GM12878 (cell line): ENCODE measurements around the gene PCP4L1. TPM values are rescaled to one million over a fixed set of nuclear protein-coding genes. Genes with fewer than 3 reads are reported as not detected.

ENCODE experiments used
- ATAC-seq: fragments of 200-7000 bp; cut with Tn5 transposase; 3 replicates; pipeline ENCODE4 v1.9.1; 2020; ENCODE audit warnings: mild to moderate bottlenecking, moderate library complexity
- BruUV-seq: library from RNA; stranded (reverse); fragments of 400-500 nt; replicated peaks from 2 replicates; lab custom pipeline; 2021; lab: Mats Ljungman, UMichigan
- CTCF ChIA-PET: fragments of 300-600 bp; sonication (Branson Sonifier 250); formaldehyde crosslinking; extraction: SDS; loops from one replicate; lab custom pipeline; 2021; ENCODE audit warnings: inconsistent platforms; lab: Yijun Ruan, JAX
- POLR2A ChIA-PET: fragments of 350-600 bp; formaldehyde crosslinking; extraction: SDS; loops from one replicate; lab custom pipeline; 2021; ENCODE audit warnings: inconsistent platforms; lab: Charles Lee
- RAD21 ChIA-PET: fragments of 300-600 bp; sonication (Branson Sonifier 250); formaldehyde crosslinking; loops from one replicate; lab custom pipeline; 2023; ENCODE audit warnings: antibody characterized with exemption; ENCODE audit not compliant: unreplicated experiment; lab: Charles Lee
- SMC1A ChIA-PET: fragments of 300-600 bp; sonication (Branson Sonifier 250); formaldehyde crosslinking; loops from one replicate; lab custom pipeline; 2023; ENCODE audit not compliant: unreplicated experiment, uncharacterized antibody; lab: Charles Lee
- DNase-seq: peaks from one replicate; pipeline ENCODE4 v3.0.0-alpha.2; 2011; ENCODE audit warnings: low read depth, low spot score
- FAIRE-seq: peaks from 3 replicates; lab custom pipeline; 2011; peaks lifted over from hg19 to GRCh38; lab: Jason Lieb, UNC
- H2AFZ ChIP-seq: 2 replicates; pipeline ENCODE4 v1.6.0; 2011; ENCODE audit warnings: low read depth, low read length, control low read depth; ENCODE audit not compliant: control insufficient read depth
- H3K27ac ChIP-seq: 2 replicates; pipeline ENCODE4 v1.5.1; 2011; ENCODE audit warnings: control low read depth; ENCODE audit not compliant: control insufficient read depth, insufficient read depth
- H3K27me3 ChIP-seq, 2 experiments: replicated peaks in 1 of 2; 2 replicates each; pipeline versions ENCODE4 v1.6.0 to v1.6.1; 2011; ENCODE audit warnings: low read length in 1 of 2; ENCODE audit not compliant: control insufficient read depth in 2 of 2, insufficient read depth in 2 of 2
- H3K36me3 ChIP-seq, 2 experiments: 2 replicates each; pipeline ENCODE4 v1.5.1; 2011; ENCODE audit warnings: low read length in 1 of 2; ENCODE audit not compliant: control insufficient read depth in 2 of 2, insufficient read depth in 2 of 2
- H3K4me1 ChIP-seq: 2 replicates; pipeline ENCODE4 v1.6.1; 2011; ENCODE audit warnings: mild to moderate bottlenecking, low read length, moderate library complexity, mixed read lengths; ENCODE audit not compliant: control insufficient read depth, insufficient read depth
- H3K4me2 ChIP-seq: 2 replicates; pipeline ENCODE4 v1.6.0; 2011; ENCODE audit warnings: control low read depth; ENCODE audit not compliant: control insufficient read depth, insufficient read depth
- H3K4me3 ChIP-seq: fragments of 200-600 bp; sonication (generic); 2 replicates; pipeline ENCODE4 v1.5.1; 2016
- H3K79me2 ChIP-seq: 2 replicates; pipeline ENCODE4 v1.6.0; 2011; ENCODE audit warnings: low read length; ENCODE audit not compliant: control insufficient read depth, insufficient read depth
- H3K9ac ChIP-seq: 2 replicates; pipeline ENCODE4 v1.8.0; 2011; ENCODE audit warnings: low read length, control low read depth, mixed read lengths; ENCODE audit not compliant: control insufficient read depth, insufficient read depth
- H3K9me3 ChIP-seq: replicated peaks from 3 replicates; pipeline ENCODE4 v1.5.1; 2011; ENCODE audit warnings: mild to moderate bottlenecking, low read length; ENCODE audit not compliant: control insufficient read depth, insufficient read depth
- H4K20me1 ChIP-seq: 2 replicates; pipeline ENCODE4 v1.6.0; 2011; ENCODE audit not compliant: control insufficient read depth, insufficient read depth
- ASH2L ChIP-seq: fragments of 300-600, 200-600 bp; sonication (generic); IDR thresholded peaks from 2 replicates; pipeline ENCODE4 v1.6.1; 2017; ENCODE audit warnings: low read depth, mild to moderate bottlenecking, borderline replicate concordance
- BCLAF1 ChIP-seq: fragments of 450-650 bp; IDR thresholded peaks from 2 replicates; pipeline ENCODE4 v1.6.1; 2017; ENCODE audit warnings: antibody characterized with exemption, mild to moderate bottlenecking, moderate library complexity
- ESRRA ChIP-seq: IDR thresholded peaks from 2 replicates; pipeline ENCODE4 v1.6.1; 2012; ENCODE audit warnings: mild to moderate bottlenecking, low read length, improper control_type of control experiment
- FOXK2 ChIP-seq: fragments of 450-650 bp; IDR thresholded peaks from 2 replicates; pipeline ENCODE4 v1.6.1; 2017; ENCODE audit warnings: mild to moderate bottlenecking, moderate library complexity
- IRF3 ChIP-seq: fragments of 450-650 bp; IDR thresholded peaks from 2 replicates; pipeline ENCODE4 v1.6.1; 2014; ENCODE audit warnings: mild to moderate bottlenecking
- NFYA ChIP-seq: IDR thresholded peaks from 2 replicates; pipeline ENCODE4 v1.6.1; 2011; ENCODE audit warnings: low read depth, mild to moderate bottlenecking, low read length, improper control_type of control experiment, borderline replicate concordance
- RELA ChIP-seq: fragments of 450-650 bp; IDR thresholded peaks from 2 replicates; pipeline ENCODE4 v1.8.0; 2014; ENCODE audit warnings: borderline replicate concordance; ENCODE audit not compliant: partially characterized antibody
- WGBS: methylation state at CpG from one replicate; pipeline ENCODE4 v1.1.6; 2016; ENCODE audit warnings: low lambda C conversion rate; ENCODE audit not compliant: insufficient replicate concordance, insufficient coverage; ENCODE audit errors: missing lambda C conversion rate; 5-methylcytosine and 5-hydroxymethylcytosine counted together
- in situ Hi-C: fragments of 300-500 bp; cut with MboI; formaldehyde crosslinking; loops from 9 replicates; pipeline ENCODE4 v1.14.3; 2018; ENCODE audit warnings: mixed read lengths
- intact Hi-C: fragments of 100-400 bp; cut with micrococcal nuclease; formaldehyde crosslinking; loops from one replicate; pipeline ENCODE4 v1.14.2; 2022; ENCODE audit not compliant: unreplicated experiment
- polyA plus RNA-seq, 11 experiments: library from polyadenylated mRNA; depleted of rRNA in 4 of 11; unstranded in 6 of 11; stranded (reverse) in 5 of 11; fragments of >200 nt; fragmentation: Nextera tagmentation in 4 of 11; fragmentation: Illumina TruSeq in 1 of 11; extraction: Ambion mirVana in 4 of 11; extraction: Trizol in 1 of 11; gene quantifications; 1 replicate in 1 of 11; 2 replicates in 10 of 11; pipeline versions ENCODE4 v1.2.1 to v1.2.3, GENCODE V29; 2011 to 2016; ENCODE audit warnings: inconsistent platforms in 2 of 11, missing spikeins in 2 of 11, low read depth in 1 of 11
- total RNA-seq, 4 experiments: library from RNA; depleted of rRNA in 3 of 4; stranded (reverse); fragments of >200 nt in 3 of 4; fragmentation: Illumina TruSeq in 1 of 4; extraction: Trizol in 1 of 4; gene quantifications; 2 replicates each; pipeline versions ENCODE4 v1.2.1 to v1.2.3, GENCODE V29; 2013 to 2021
- TF ChIP-seq, protein P1 (sequence below): IDR thresholded peaks from 2 replicates; pipeline ENCODE4 v1.6.1; 2011; ENCODE audit warnings: borderline replicate concordance, low read depth, mild to moderate bottlenecking, moderate library complexity, low read length; ENCODE audit not compliant: insufficient read depth, poor library complexity, severe bottlenecking
- TF ChIP-seq, protein P2 (sequence below): fragments of 450-650 bp; formaldehyde crosslinking; IDR thresholded peaks from 2 replicates; pipeline ENCODE4 v1.5.0; 2022; ENCODE audit warnings: mild to moderate bottlenecking, missing genetic modification characterization

The PCP4L1 gene
- total and polyA plus RNA-seq, 10 of the 15 experiments (the other 5 are each of a cell fraction or from before 2014, with no cell fraction given) = 1.0 to 5.2 (median 2.8) TPM

DNA sequence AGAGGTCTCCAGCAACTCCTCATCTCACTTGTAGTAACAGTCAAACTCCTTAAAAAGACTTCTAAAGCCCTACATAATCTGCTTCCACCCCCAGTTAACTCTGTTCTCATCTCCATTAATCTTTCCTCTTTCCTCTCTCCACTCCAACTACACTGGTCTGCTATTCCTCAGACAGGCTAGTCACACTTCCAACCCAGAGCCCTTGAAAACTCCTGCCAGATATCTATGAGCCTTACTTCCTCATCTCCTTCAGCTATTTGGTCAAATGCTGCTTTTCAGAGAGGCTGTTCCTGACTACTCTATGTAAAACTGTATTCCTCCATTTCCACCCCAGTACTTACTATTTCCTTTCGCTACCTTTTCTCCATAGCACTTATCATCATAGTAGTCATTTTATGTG, 24.4 kb downstream of the PCP4L1 start (continued):
- TF ChIP-seq, protein P1, sequence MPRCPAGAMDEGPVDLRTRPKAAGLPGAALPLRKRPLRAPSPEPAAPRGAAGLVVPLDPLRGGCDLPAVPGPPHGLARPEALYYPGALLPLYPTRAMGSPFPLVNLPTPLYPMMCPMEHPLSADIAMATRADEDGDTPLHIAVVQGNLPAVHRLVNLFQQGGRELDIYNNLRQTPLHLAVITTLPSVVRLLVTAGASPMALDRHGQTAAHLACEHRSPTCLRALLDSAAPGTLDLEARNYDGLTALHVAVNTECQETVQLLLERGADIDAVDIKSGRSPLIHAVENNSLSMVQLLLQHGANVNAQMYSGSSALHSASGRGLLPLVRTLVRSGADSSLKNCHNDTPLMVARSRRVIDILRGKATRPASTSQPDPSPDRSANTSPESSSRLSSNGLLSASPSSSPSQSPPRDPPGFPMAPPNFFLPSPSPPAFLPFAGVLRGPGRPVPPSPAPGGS = no peak
- no peak for TF ChIP-seq NFYA

GRCh38 chr1:161285113-161285512, 26.6 kb downstream of the PCP4L1 start:
- SMC1A ChIA-PET = interaction anchor here (0.6 to 1.5 kb wide), 5 partner anchors 10 to 65 kb away, joined by 3 to 4 read pairs (median 4); partner anchors contain the start of gene TOMM40L
- no peak overlapping the region for H3K4me2 ChIP-seq
- H3K36me3 ChIP-seq = no peaks in the 10 kb centered on the region
- ATAC-seq = no peak
- no peak overlapping the region for H3K27ac ChIP-seq
- no peaks in the 10 kb centered on the region for H3K4me1 ChIP-seq
- intact Hi-C loops = no loop called here
- DNase-seq = no peak
- CTCF ChIA-PET = interaction anchor here (0.6 to 1.3 kb wide), 3 partner anchors 19 to 238 kb away, joined by 3 to 5 read pairs (median 3); no protein-coding TSS in a partner anchor
- H3K27me3 ChIP-seq = peaks cover 0 to 3% of the 10 kb centered on the region in 2 experiments; a peak in 1 of 4 replicates
- no peak for FAIRE-seq
- RAD21 ChIA-PET = no interaction called here
- no TSS peak for BruUV-seq
- H3K4me3 ChIP-seq = no peak overlapping the region
- H4K20me1 ChIP-seq = no peaks in the 10 kb centered on the region
- in situ Hi-C loops = no loop called here
- WGBS = 68% methylated on average over 2 of the region's 2 CpGs
- no peak overlapping the region for H2AFZ ChIP-seq
- no peak overlapping the region for H3K9ac ChIP-seq
- no peaks in the 10 kb centered on the region for H3K79me2 ChIP-seq
- H3K9me3 ChIP-seq = no peaks in the 10 kb centered on the region
- POLR2A ChIA-PET = interaction anchor here (0.6 kb wide), 1 partner anchor 55 kb away, joined by 3 read pairs; no protein-coding TSS in a partner anchor
- TF ChIP-seq ASH2L (no peak), RELA (no peak), IRF3 (no peak), FOXK2 (no peak), BCLAF1 (no peak), ESRRA (no peak)
- TF ChIP-seq, protein P2, sequence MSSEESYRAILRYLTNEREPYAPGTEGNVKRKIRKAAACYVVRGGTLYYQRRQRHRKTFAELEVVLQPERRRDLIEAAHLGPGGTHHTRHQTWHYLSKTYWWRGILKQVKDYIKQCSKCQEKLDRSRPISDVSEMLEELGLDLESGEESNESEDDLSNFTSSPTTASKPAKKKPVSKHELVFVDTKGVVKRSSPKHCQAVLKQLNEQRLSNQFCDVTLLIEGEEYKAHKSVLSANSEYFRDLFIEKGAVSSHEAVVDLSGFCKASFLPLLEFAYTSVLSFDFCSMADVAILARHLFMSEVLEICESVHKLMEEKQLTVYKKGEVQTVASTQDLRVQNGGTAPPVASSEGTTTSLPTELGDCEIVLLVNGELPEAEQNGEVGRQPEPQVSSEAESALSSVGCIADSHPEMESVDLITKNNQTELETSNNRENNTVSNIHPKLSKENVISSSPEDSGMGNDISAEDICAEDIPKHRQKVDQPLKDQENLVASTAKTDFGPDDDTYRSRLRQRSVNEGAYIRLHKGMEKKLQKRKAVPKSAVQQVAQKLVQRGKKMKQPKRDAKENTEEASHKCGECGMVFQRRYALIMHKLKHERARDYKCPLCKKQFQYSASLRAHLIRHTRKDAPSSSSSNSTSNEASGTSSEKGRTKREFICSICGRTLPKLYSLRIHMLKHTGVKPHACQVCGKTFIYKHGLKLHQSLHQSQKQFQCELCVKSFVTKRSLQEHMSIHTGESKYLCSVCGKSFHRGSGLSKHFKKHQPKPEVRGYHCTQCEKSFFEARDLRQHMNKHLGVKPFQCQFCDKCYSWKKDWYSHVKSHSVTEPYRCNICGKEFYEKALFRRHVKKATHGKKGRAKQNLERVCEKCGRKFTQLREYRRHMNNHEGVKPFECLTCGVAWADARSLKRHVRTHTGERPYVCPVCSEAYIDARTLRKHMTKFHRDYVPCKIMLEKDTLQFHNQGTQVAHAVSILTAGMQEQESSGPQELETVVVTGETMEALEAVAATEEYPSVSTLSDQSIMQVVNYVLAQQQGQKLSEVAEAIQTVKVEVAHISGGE (CRISPR knock-in tag) = no peak
